T-helper 1 cell treated with Interleukin-12 subunit alpha and Interleukin-12 subunit beta and Interleukin-4 antibody, amounts not matched to agents 30 μg/mL and 1 μg/mL, for 36 hours (primary cell): ENCODE measurements around the gene DDX54.
A peak's percentile ranks its signal among the peaks of the same experiment; 100 is the strongest.

Experiments used
- H3K27ac Mint-ChIP-seq: one replicate; pipeline ENCODE4 v1.8.0; 2021; ENCODE audit warnings: mild to moderate bottlenecking, mixed read lengths
- H3K27me3 Mint-ChIP-seq: one replicate; pipeline ENCODE4 v1.8.0; 2021; ENCODE audit warnings: low read depth, mixed read lengths
- H3K36me3 Mint-ChIP-seq: one replicate; pipeline ENCODE4 v1.8.0; 2021; ENCODE audit warnings: low read depth, mixed read lengths
- H3K4me1 Mint-ChIP-seq: one replicate; pipeline ENCODE4 v1.8.0; 2021; ENCODE audit warnings: low read depth, mixed read lengths
- H3K4me3 Mint-ChIP-seq: one replicate; pipeline ENCODE4 v1.8.0; 2021; ENCODE audit warnings: mild to moderate bottlenecking, moderate library complexity, mixed read lengths
- H3K9me3 Mint-ChIP-seq: one replicate; pipeline ENCODE4 v1.8.0; 2021; ENCODE audit warnings: mixed read lengths

Gene DDX54

DNA sequence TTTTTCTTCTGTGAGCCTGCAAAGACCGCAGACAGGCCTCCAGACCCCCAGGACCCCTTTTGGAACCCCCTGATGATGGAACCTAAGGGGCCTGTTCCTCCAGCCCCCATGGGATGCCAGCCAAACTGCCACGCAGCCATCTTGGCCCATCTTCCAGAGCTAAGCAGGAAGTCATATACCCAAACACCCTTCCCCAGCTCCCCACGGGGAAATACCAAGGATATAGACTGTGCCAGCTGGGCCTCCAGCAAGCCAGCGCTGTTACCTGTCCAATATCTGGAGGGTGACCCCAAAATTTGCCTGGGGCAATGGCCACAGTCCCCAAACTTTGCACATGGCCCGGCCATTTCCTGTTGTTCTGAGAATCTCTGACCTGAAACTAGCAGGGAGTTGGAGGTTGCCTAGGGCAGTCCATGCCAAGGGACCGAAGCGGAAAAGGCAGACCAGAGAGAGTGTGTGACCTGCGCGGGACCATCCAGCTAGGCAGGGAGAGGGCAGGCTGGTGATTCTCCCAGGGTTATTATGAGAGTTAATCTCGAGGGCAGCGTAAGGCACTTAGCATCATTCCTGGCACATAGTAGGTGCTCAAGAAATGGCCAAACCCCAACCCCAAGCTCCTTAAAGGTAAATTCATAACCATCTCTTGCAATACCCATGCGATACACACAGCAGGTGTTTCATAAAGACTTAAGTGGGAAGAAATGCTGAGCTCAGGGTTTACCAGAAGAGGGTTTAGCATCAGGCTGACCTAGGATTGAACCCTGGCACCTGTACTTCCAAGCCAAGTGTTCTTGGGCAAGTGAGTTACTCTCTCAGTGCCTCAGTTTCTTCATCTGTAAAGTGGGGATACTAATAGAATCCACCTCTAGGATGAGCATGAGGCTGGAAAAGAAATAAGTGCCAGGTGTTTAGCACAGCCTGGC is 47.2 kb downstream of the DDX54 start:
- Mint-ChIP-seq H3K9me3 (no peaks in the 10 kb centered on the region), H3K36me3 (no peaks in the 10 kb centered on the region), H3K27me3 (peaks cover 5% of the 10 kb centered on the region), H3K4me1 (peaks cover 11% of the 10 kb centered on the region), H3K27ac (no peak overlapping the region), H3K4me3 (no peak overlapping the region)

DNA sequence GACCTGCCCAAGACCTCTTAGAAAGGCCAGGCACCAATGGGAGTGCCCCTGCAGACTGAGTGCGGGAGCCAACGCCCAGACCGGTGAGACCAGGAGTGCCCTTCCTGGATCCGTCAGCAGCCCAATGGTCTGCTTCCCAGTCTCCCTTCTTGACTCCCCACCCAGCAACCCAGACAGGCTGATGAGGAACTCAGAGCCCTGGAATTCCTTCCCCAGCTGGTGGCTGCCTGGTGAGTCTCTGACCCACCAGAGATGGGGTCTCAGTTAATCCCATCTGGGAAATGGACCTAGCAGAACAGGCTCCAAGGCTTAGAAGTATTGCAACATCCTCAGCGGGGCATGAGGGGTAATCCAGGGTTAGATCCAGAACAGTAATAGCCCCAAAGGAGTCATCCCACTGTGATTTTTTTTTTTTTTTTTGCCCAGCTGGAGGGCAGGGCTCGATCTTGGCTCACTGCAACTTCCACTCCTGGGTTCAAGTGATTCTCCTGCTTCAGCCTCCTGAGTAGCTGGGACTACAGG is 48.2 kb downstream of the DDX54 start:
- Mint-ChIP-seq H3K4me3 (no peak overlapping the region), H3K4me1 (peaks cover 11% of the 10 kb centered on the region), H3K27ac (no peak overlapping the region), H3K36me3 (no peaks in the 10 kb centered on the region), H3K9me3 (no peaks in the 10 kb centered on the region), H3K27me3 (peaks cover 5% of the 10 kb centered on the region)

- no peak overlapping the region for H3K27ac Mint-ChIP-seq
- H3K9me3 Mint-ChIP-seq = no peaks in the 10 kb centered on the region
- H3K4me3 Mint-ChIP-seq = peak overlapping the region; percentile 68
- H3K27me3 Mint-ChIP-seq = peaks cover 5% of the 10 kb centered on the region
- H3K36me3 Mint-ChIP-seq = no peaks in the 10 kb centered on the region
- H3K4me1 Mint-ChIP-seq = peaks cover 11% of the 10 kb centered on the region
Observed at GRCh38 chr12:113136128-113136989, 48.9 kb downstream of the DDX54 start.

DNA sequence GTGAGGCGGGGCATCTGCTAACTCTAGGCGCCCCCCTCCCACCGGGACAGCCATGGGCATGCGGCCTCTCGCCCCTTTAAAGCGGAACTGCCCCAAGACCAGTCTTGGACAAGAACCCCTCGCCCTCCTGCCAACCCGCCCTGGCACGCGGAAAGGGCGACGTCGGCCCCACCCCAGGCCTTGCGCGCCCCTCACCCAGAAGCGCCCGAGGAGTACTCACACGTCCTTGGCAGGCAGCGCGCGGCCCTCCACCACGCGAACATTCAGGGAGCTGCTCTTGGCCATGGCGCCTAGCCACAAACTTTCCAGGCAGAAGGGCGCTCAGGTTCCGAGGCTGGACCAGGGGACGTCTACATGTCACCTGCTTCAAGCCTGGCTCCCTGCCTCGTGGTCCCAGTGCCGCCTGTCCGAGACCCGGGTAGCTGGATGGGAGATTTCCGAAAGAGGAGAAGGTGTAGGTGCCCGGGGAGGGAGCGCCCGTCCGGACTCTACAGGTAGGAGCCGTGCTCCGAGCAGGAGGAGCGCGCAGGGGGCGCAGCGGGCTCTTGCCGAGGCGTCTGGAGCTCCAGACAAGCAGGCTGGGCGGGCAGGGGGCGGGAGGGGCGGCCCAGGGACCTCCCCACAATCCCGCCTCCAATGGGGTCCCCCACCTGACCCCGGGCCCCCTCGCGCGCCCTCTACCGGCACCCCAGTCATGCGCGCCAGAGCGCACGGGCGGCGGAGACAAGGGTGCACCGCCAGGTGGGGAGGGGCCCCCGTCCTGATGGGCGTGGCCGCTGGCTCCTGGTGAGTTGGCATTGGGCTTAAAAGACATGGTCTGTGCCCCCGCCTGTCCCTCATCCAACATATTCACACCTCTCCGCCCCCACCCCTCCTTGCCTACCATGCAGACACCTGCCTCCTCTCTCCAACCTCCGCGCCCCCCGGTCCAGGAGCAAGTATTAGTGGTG is 49.8 kb downstream of the DDX54 start, which contains the start of gene RASAL1:
TSS of gene RASAL1 (minus strand) at position 584 of the 950 bp plus-strand sequence. CDS start at position 285, 299 bp downstream.
- H3K27me3 Mint-ChIP-seq = peaks cover 5% of the 10 kb centered on the region
- peak within 1 kb of the TSS; percentile 36 for H3K27ac Mint-ChIP-seq
- H3K4me1 Mint-ChIP-seq = peaks cover 11% of the 10 kb centered on the region
- peak within 1 kb of the TSS; percentile 68 for H3K4me3 Mint-ChIP-seq
- H3K9me3 Mint-ChIP-seq = no peaks in the 10 kb centered on the region
- H3K36me3 Mint-ChIP-seq = no peaks in the 10 kb centered on the region

DNA sequence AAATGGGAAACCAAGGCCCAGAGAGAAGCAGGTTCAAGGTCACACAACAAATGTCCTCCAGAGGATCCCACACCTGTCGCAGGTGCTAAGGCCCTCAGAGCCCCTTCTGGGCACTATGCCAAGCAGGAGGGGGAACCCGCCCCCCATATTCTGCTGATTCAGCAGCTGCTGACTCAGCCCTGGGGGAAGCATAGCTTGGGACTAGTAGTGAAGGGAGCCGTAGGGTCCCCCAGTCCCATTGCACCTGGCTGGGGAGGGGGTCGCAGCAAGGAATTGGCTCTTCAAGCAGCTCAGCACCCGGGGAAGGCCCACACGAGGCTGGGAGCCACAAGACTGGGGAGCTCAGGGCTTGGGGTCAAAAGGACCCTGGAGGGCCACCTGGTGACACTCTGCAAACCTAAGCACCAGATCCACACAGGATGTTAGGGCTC is 50.7 kb downstream of the DDX54 start:
- H3K36me3 Mint-ChIP-seq = no peaks in the 10 kb centered on the region
- peaks cover 11% of the 10 kb centered on the region for H3K4me1 Mint-ChIP-seq
- no peaks in the 10 kb centered on the region for H3K9me3 Mint-ChIP-seq
- no peak overlapping the region for H3K27ac Mint-ChIP-seq
- H3K27me3 Mint-ChIP-seq = peaks cover 5% of the 10 kb centered on the region
- H3K4me3 Mint-ChIP-seq = no peak overlapping the region

- Mint-ChIP-seq H3K4me1 (peaks cover 11% of the 10 kb centered on the region), H3K4me3 (no peak overlapping the region), H3K9me3 (no peaks in the 10 kb centered on the region), H3K36me3 (no peaks in the 10 kb centered on the region), H3K27me3 (peaks cover 5% of the 10 kb centered on the region), H3K27ac (no peak overlapping the region)
Observed at GRCh38 chr12:113134071-113134470, 51.2 kb downstream of the DDX54 start.

GRCh38 chr12:113133666-113134065 is 51.6 kb downstream of the DDX54 start:
- peaks cover 5% of the 10 kb centered on the region for H3K27me3 Mint-ChIP-seq
- H3K4me3 Mint-ChIP-seq = no peak overlapping the region
- H3K4me1 Mint-ChIP-seq = peaks cover 11% of the 10 kb centered on the region
- no peaks in the 10 kb centered on the region for H3K9me3 Mint-ChIP-seq
- H3K36me3 Mint-ChIP-seq = no peaks in the 10 kb centered on the region
- H3K27ac Mint-ChIP-seq = no peak overlapping the region

DNA sequence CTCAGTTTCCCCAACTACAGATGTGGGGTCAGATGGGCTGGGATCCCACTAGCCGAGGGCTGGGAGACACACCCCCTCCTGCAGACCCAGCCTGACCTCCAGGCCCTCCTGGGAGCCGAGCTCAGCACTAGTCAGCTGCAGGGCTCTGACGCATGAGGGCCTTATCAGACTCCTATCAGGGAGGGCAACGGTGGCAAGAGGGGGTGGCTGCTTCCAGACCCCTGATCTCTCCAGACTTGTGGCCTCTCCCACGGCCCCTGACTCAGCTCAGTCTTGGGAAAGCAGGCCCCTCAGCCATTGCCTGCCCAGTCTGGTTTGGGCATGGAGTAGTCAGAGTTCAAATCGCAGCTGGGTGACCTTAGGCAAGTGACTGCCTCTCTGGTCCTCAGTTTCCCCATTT is 52.2 kb downstream of the DDX54 start:
- H3K36me3 Mint-ChIP-seq = no peaks in the 10 kb centered on the region
- no peaks in the 10 kb centered on the region for H3K9me3 Mint-ChIP-seq
- no peak overlapping the region for H3K4me3 Mint-ChIP-seq
- peaks cover 11% of the 10 kb centered on the region for H3K4me1 Mint-ChIP-seq
- H3K27ac Mint-ChIP-seq = no peak overlapping the region
- peaks cover 5% of the 10 kb centered on the region for H3K27me3 Mint-ChIP-seq

GRCh38 chr12:113131556-113131955 is 53.7 kb downstream of the DDX54 start:
- no peak overlapping the region for H3K4me3 Mint-ChIP-seq
- peaks cover 5% of the 10 kb centered on the region for H3K27me3 Mint-ChIP-seq
- no peaks in the 10 kb centered on the region for H3K9me3 Mint-ChIP-seq
- H3K27ac Mint-ChIP-seq = no peak overlapping the region
- no peaks in the 10 kb centered on the region for H3K36me3 Mint-ChIP-seq
- peaks cover 8% of the 10 kb centered on the region for H3K4me1 Mint-ChIP-seq

- H3K9me3 Mint-ChIP-seq = no peaks in the 10 kb centered on the region
- H3K36me3 Mint-ChIP-seq = no peaks in the 10 kb centered on the region
- H3K27ac Mint-ChIP-seq = no peak overlapping the region
- H3K4me3 Mint-ChIP-seq = no peak overlapping the region
- H3K4me1 Mint-ChIP-seq = no peaks in the 10 kb centered on the region
- H3K27me3 Mint-ChIP-seq = no peaks in the 10 kb centered on the region
Observed at GRCh38 chr12:113130457-113131135, 54.7 kb downstream of the DDX54 start.

GRCh38 chr12:113129664-113130456 is 55.4 kb downstream of the DDX54 start:
- Mint-ChIP-seq H3K27me3 (no peaks in the 10 kb centered on the region), H3K9me3 (no peaks in the 10 kb centered on the region), H3K4me3 (no peak overlapping the region), H3K36me3 (no peaks in the 10 kb centered on the region), H3K4me1 (no peaks in the 10 kb centered on the region), H3K27ac (no peak overlapping the region)

DNA sequence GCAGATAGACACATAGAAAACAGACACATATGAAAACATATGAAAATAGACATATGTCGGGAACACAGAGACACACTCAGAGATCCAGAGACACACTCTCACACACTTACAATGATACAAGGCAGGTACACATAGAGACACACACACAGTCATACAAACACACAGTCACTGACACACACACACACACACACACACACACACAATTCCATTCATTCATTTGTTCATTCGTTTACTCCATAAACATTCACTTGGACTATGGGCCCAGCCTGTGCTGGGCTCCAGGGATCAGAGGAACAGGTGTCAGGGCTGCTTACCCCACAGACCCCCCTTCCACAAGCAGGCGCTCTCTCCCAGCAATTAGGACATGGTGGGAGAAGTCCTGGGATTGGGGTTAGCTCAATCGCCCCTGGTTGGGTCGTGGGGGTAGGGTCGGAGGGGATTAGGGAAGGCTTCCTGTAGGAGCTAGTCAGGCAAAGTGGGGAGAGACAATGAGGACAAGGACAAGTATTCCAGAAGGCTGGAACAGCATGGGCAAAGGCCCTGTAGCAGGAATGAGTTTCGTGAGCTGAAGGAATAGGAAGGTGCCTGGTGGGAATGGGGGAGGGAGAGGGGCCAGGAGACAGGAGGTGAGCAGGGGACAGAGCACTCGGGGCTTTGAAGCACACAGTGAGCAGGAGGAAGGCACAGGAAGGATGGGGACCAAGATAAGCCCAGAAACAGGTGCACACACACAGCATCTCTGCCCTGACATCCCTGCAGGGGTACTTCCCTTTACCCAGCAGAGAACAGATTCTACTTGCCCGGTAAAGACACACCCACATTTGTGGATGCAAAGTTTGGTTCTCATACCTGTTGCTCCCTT is 56.2 kb downstream of the DDX54 start:
- Mint-ChIP-seq H3K27me3 (no peaks in the 10 kb centered on the region), H3K4me1 (no peaks in the 10 kb centered on the region), H3K9me3 (no peaks in the 10 kb centered on the region), H3K36me3 (no peaks in the 10 kb centered on the region), H3K4me3 (no peak overlapping the region), H3K27ac (no peak overlapping the region)
